VCaP (cell line): ENCODE measurements around the gene ICOS.

Experiments used
- H3K27ac ChIP-seq: fragments of 450-650 bp; 2 replicates; pipeline ENCODE4 v1.5.1; 2017
- TF ChIP-seq, protein P1 (sequence below): fragments of 450-650 bp; conservative IDR thresholded peaks from 2 replicates; pipeline ENCODE4 v1.5.1; 2017; ENCODE audit warnings: mild to moderate bottlenecking, moderate library complexity

ICOS gene

DNA sequence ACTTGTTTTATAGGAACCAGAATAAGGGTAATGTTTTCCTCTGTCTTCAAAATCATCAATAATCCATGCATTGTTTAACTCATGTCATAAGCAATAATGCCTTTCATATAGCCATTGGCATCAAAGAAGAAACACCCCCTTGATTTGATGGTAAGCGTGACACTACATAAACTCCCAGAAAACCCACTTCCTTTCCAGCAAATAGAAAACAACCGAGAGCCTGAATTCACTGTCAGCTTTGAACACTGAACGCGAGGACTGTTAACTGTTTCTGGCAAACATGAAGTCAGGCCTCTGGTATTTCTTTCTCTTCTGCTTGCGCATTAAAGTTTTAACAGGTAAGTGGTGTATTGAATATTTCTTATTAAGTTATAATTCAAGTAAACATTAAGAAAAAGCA is at the start of gene ICOS:
Gene ICOS, plus strand, starts transcription at position 229 of the 400 bp plus-strand sequence. Its CDS starts 52 bp downstream, at position 281.
- peak within 1 kb of the TSS; percentile 62 for H3K27ac ChIP-seq
- TF ChIP-seq, protein P1, sequence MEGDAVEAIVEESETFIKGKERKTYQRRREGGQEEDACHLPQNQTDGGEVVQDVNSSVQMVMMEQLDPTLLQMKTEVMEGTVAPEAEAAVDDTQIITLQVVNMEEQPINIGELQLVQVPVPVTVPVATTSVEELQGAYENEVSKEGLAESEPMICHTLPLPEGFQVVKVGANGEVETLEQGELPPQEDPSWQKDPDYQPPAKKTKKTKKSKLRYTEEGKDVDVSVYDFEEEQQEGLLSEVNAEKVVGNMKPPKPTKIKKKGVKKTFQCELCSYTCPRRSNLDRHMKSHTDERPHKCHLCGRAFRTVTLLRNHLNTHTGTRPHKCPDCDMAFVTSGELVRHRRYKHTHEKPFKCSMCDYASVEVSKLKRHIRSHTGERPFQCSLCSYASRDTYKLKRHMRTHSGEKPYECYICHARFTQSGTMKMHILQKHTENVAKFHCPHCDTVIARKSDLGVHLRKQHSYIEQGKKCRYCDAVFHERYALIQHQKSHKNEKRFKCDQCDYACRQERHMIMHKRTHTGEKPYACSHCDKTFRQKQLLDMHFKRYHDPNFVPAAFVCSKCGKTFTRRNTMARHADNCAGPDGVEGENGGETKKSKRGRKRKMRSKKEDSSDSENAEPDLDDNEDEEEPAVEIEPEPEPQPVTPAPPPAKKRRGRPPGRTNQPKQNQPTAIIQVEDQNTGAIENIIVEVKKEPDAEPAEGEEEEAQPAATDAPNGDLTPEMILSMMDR: no peak

GRCh38 chr2:203887677-203888076 is 48.9 kb upstream of the ICOS start:
- peak overlapping the region; percentile 50 for H3K27ac ChIP-seq
- TF ChIP-seq, protein P1: no peak

GRCh38 chr2:203889542-203889941 is 47.0 kb upstream of the ICOS start:
- TF ChIP-seq, protein P1: no peak
- no peak overlapping the region for H3K27ac ChIP-seq

DNA sequence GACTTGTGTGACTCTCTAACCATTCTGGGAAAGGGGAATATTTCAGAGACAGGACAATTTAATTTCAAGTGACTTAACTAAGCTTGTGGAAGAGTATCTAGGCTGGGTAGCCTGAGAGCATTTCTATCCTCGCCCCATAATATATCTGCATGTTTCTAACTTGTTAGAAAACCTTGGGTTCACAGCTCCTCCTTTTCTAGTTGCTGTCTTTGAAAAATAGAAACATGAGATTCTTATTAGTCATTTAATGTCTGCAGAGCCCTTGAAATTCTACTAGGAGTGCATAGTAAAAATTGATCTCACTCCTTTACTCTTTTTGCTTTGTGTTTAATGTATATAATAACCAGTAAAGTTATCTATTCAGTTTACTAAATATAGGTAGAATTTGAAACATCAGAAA is 46.6 kb upstream of the ICOS start:
- H3K27ac ChIP-seq: no peak overlapping the region
- TF ChIP-seq, protein P1: no peak

GRCh38 chr2:203890733-203891132 is 45.8 kb upstream of the ICOS start:
- TF ChIP-seq, protein P1: no peak
- H3K27ac ChIP-seq: no peak overlapping the region

- H3K27ac ChIP-seq: no peak overlapping the region
- TF ChIP-seq, protein P1: no peak
These were observed 45.1 kb upstream of the ICOS start for GRCh38 chr2:203891474-203891873.

GRCh38 chr2:203892207-203892606 is 44.4 kb upstream of the ICOS start:
- TF ChIP-seq, protein P1: no peak
- no peak overlapping the region for H3K27ac ChIP-seq
